Astrocyte of the spinal cord (primary cell): Measurements from ENCODE around the gene PSG7.
"Not testable (repeated sequence)": the region's sequence is repeated elsewhere in the genome, so short reads cannot be mapped to it uniquely, and the experiment has no call there.

Source experiments
- DNase-seq: peaks from one replicate; pipeline ENCODE4 v3.0.0; 2011; ENCODE audit warnings: low read depth, low spot score
- H3K4me3 ChIP-seq: 2 replicates; pipeline ENCODE4 v1.5.1; 2011; ENCODE audit warnings: low read depth, mild to moderate bottlenecking, low read length, moderate library complexity
- in situ Hi-C: cut with HindIII; loops from 2 replicates; pipeline ENCODE4 v1.10.0; 2017; ENCODE audit warnings: low sequenced_read_pairs
- TF ChIP-seq, protein P1 (sequence below): IDR thresholded peaks from 2 replicates; pipeline ENCODE4 v1.5.1; 2012; ENCODE audit warnings: low read depth, mild to moderate bottlenecking, low read length, inconsistent platforms

The PSG7 gene

GRCh38 chr19:42930214-42930613, 6.8 kb downstream of the PSG7 start:
- DNase-seq = peak; percentile 24
- in situ Hi-C loops, H3K4me3 ChIP-seq: not testable (repeated sequence)
- TF ChIP-seq, protein P1, sequence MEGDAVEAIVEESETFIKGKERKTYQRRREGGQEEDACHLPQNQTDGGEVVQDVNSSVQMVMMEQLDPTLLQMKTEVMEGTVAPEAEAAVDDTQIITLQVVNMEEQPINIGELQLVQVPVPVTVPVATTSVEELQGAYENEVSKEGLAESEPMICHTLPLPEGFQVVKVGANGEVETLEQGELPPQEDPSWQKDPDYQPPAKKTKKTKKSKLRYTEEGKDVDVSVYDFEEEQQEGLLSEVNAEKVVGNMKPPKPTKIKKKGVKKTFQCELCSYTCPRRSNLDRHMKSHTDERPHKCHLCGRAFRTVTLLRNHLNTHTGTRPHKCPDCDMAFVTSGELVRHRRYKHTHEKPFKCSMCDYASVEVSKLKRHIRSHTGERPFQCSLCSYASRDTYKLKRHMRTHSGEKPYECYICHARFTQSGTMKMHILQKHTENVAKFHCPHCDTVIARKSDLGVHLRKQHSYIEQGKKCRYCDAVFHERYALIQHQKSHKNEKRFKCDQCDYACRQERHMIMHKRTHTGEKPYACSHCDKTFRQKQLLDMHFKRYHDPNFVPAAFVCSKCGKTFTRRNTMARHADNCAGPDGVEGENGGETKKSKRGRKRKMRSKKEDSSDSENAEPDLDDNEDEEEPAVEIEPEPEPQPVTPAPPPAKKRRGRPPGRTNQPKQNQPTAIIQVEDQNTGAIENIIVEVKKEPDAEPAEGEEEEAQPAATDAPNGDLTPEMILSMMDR = peak; percentile 48

DNA sequence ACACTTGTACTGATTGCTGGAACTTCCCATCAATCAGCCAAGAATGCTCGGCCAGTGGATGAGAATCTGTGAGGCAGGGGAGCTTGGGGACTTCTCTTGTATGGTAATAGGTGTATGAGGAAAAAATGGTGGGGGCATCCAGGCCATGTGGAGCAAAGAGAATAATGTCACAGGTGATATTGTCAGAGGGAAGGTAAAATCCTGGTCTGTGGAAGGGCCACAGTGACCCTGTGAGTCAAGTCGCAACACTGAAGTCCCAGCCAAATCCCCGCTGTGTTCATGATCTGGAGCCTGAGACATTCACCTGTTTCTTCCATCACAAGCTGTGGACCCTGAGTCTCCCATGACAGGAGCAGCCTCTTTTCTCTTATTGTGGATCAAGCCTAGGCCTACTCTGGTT, 8.1 kb downstream of the PSG7 start:
- no peak overlapping the region for H3K4me3 ChIP-seq
- in situ Hi-C loops = no loop called here
- TF ChIP-seq, protein P1 = no peak
- no peak for DNase-seq

DNA sequence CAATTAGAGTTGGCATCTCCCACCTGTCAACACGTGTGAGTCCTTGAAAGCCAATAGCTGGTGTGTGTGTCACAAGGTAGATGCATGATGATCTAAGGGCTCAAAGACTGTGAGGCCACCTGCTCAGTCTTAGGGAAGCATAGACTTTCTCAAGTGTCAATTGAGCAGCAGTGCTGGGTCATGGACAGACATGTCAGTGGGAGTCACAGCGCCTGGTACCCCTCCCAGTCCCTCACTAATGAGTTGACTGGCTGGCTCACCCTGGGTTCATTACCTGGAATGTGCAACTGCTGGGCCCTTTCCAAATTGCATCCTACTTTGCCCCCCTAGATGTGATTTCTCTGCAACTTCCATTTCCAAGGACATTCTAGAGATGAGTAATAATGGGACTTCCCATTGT, 10.2 kb downstream of the PSG7 start:
- DNase-seq = no peak
- in situ Hi-C loops = no loop called here
- TF ChIP-seq, protein P1 = no peak
- H3K4me3 ChIP-seq = no peak overlapping the region

DNA sequence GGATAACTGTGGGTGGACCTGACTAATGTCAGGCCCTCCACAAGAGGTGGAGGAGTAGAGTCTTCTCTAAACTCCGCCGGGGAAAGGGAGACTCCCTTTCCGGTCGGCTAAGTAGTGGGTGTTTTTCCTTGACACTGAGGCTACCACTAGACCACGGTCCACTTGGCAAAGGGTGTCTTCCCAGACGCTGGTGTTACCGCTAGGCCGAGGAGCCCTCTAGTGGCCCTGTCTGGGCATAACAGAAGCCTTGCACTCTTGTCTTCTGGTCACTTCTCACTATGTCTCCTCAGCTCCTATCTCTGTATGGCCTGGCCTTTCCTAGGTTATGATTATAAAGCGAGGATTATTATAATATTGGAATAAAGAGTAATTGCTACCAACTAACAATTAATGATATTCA, 13.9 kb downstream of the PSG7 start:
- TF ChIP-seq, protein P1 = peak; percentile 84
- peak; percentile 55 for DNase-seq
- in situ Hi-C loops, H3K4me3 ChIP-seq: not testable (repeated sequence)

GRCh38 chr19:42920971-42921370, 16.0 kb downstream of the PSG7 start:
- DNase-seq, H3K4me3 ChIP-seq, in situ Hi-C loops: not testable (repeated sequence)

GRCh38 chr19:42919757-42920079, 17.3 kb downstream of the PSG7 start:
- H3K4me3 ChIP-seq = no peak overlapping the region
- DNase-seq = no peak
- in situ Hi-C loops = no loop called here
- TF ChIP-seq, protein P1 = no peak

GRCh38 chr19:42919070-42919756, 17.8 kb downstream of the PSG7 start:
- DNase-seq, in situ Hi-C loops: not testable (repeated sequence)
- TF ChIP-seq, protein P1 = peak; percentile 42

DNA sequence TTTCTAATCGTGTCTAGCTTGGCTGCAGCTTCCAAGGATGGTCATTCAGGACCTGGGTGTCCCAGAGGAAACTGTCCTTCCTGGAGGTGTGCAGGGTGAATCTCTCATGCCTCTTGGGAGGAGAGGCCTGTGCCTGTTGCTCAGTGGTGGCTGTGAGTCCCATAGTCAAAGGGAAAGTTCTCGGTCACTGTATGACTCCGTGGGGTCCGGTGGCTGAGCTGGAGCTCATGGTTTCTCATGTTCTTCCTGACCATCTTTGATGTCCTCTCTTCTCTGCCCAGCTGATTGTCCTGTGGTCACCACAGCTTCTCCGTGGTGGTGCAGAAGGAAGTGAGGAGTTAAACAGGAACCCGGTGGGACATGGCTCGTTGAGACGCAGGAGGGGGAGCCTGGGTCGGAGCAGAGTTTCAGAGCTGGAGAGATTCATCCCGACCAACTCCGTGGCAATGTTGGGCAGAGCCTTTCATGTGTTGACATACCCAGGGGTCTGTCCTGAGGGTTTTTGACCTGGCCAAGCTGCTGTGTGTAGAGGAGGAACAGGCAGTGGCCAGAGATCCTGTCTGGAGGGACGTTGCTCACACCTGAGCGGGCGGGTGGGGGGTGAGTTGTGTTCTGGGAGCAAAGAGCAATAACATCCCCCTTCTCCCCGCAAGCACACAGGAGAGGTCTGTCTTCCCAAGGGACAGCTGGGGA, 18.5 kb downstream of the PSG7 start:
- DNase-seq, H3K4me3 ChIP-seq, in situ Hi-C loops: not testable (repeated sequence)

More at GRCh38 chr19:42919070-42919756, 17.8 kb downstream of the PSG7 start:
- not testable (repeated sequence) for H3K4me3 ChIP-seq

DNA sequence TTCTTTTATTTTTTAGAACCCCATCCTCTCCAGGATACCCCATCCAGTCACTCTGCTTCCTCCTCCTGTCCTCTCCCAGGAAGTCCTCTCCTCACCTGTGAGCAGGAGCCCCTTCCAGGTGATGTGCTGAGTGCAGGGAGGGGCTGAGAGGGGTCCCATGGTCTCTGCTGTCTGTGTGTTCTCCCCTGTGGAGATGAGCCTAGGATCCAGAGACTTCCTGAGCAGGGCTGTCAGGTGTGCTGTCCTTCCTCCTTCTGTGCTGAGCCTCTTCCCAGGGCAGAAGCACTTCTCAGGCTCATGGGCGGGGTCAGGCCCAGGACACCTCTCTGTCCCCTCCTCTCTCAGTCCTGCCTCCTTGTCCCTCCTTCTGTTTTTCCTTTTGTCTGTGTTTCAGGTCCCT, 19.4 kb downstream of the PSG7 start, which contains the start of gene PSG6:
Gene PSG6 (minus strand): TSS at position 261 of the 400 bp plus-strand sequence. CDS start 102 bp downstream, at position 159.
- in situ Hi-C loops, DNase-seq, H3K4me3 ChIP-seq: not testable (repeated sequence)

DNA sequence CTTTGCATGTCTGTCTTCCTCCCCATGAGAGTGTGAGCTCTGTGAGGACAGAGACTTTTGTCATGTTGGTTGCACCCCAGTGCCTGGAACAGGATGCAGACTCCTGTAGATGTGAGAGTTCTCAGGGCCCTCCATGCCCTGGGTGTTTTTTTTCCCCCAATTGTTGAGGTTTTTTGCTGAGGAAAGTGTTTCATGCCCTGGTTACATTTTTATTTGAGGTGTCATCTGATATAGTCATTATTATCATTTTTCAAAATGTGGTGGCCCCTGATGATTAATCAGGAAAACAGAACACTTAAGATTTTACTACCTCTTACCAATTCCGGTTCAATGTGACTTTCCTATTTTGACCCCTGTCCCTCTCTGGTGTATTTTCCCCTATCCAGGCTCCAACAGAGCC, 20.1 kb downstream of the PSG7 start:
- in situ Hi-C loops, H3K4me3 ChIP-seq, DNase-seq: not testable (repeated sequence)
